Liver (tissue), 3 donors: ENCODE data around the gene LPAR3.
"Not testable (repeated sequence)": the region's sequence is repeated elsewhere in the genome, so short reads cannot be mapped to it uniquely, and the experiment has no call there.

Experiments
- CTCF ChIP-seq: fragments of 150-350 bp; IDR thresholded peaks from 2 replicates; pipeline ENCODE4 v1.5.1; 2017; ENCODE audit warnings: improper control_type of control experiment, low read depth, low read length; ENCODE audit not compliant: missing input control
- FOXA2 ChIP-seq: IDR thresholded peaks from 2 replicates; pipeline ENCODE4 v1.6.1; 2016; ENCODE audit warnings: antibody characterized with exemption
- GABPA ChIP-seq, 2 donors: IDR thresholded peaks in 1 of 2; conservative IDR thresholded peaks in 1 of 2; 2 replicates each; pipeline ENCODE4 v1.6.1; 2016; ENCODE audit warnings: antibody characterized with exemption in 2 of 2, mild to moderate bottlenecking in 1 of 2, moderate library complexity in 1 of 2
- donor health status: healthy.
- donor health status: healthy.

GRCh38 chr1:84908746-84909464 lies 15.9 kb upstream of the LPAR3 start:
- TF ChIP-seq GABPA (IDR thresholded peaks at IDR 0.05 in 1 of 2, conservative IDR thresholded peaks at IDR 0.05 in 1 of 2); FOXA2; CTCF: not testable (repeated sequence)
